ENCODE results near the gene MAPKAP1.

DNA sequence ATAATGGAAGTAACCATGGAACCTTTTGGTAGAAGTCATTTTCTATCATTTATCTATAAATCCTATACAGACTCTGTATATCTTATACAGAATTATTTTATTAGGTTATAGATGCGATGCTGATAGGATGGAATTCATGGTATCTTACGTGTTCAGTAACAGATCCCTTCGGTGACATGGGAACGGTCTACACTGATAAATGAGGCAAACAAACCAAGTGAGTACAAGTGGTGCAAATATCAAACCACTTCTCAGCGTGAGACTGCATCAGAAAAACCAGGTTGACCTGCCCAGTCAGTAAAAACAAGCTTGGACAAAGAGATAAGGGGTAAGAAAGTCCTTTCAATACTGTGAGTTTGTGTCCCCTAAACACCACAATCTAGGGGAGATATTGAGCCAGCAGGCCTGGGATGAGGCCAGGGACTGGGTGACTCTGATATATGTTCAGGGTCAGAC, 229.9 kb downstream of the MAPKAP1 start:
- TF ChIP-seq, protein P1, sequence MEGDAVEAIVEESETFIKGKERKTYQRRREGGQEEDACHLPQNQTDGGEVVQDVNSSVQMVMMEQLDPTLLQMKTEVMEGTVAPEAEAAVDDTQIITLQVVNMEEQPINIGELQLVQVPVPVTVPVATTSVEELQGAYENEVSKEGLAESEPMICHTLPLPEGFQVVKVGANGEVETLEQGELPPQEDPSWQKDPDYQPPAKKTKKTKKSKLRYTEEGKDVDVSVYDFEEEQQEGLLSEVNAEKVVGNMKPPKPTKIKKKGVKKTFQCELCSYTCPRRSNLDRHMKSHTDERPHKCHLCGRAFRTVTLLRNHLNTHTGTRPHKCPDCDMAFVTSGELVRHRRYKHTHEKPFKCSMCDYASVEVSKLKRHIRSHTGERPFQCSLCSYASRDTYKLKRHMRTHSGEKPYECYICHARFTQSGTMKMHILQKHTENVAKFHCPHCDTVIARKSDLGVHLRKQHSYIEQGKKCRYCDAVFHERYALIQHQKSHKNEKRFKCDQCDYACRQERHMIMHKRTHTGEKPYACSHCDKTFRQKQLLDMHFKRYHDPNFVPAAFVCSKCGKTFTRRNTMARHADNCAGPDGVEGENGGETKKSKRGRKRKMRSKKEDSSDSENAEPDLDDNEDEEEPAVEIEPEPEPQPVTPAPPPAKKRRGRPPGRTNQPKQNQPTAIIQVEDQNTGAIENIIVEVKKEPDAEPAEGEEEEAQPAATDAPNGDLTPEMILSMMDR (IDR thresholded peaks at IDR 0.05), result no peak
- TF ChIP-seq POLR2A (IDR thresholded peaks at IDR 0.05) (no peak), POLR2AphosphoS5 (IDR thresholded peaks at IDR 0.05) (no peak)
